Activated CD8-positive, alpha-beta memory T cell treated with anti-CD3 and anti-CD28 coated beads, Interleukin-2, amount 50 U/mL, for 24 hours (primary cell): ENCODE results near the gene GNPDA1.
"Not testable (repeated sequence)": the region's sequence is repeated elsewhere in the genome, so short reads cannot be mapped to it uniquely, and the experiment has no call there.

Experiments used
- DNase-seq: peaks from one replicate; pipeline ENCODE4 v3.0.0-alpha.2; 2020; ENCODE audit errors: extremely low read depth

The GNPDA1 gene

GRCh38 chr5:142012792-142013388 lies at the start of gene GNPDA1:
GNPDA1 (minus strand) TSS chr5:142013027; CDS start chr5:142012035, 992 bp downstream.
- no peak for DNase-seq

DNA sequence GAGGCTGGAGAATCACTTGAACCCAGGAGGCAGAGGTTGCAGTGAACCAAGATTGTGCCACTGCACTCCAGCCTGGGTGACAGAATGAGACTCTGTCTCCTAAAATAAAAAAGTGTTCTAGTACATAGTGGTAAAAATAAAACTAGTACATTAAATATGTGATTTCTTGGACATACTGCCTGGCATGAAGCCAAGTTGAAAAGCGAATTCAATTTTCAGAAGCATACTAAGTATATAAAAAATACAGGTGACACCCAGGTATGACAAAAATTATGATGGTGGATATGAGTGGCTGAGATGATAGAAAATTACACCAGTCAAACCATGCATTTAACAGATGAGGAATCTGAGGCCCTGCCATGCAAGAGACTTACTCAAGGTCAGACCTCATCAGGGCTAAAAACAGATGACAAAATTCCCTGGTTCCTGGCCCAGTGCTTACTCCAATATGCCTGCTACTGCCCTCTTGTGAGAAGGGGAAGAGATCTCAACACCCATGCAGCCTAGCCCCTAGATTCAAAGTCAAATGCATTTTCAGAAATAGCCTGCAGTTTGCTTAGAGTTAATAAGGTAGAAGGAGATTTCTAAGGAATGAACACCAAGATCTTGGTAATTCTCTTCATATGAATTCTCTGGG lies 46.6 kb upstream of the GNPDA1 start:
- DNase-seq: no peak

- no peak for DNase-seq
Observed at GRCh38 chr5:142057697-142058056, 44.9 kb upstream of the GNPDA1 start.

- no peak for DNase-seq
Observed at GRCh38 chr5:142056816-142057696, 44.2 kb upstream of the GNPDA1 start.

GRCh38 chr5:142055301-142055700 lies 42.5 kb upstream of the GNPDA1 start:
- no peak for DNase-seq

- no peak for DNase-seq
Observed at GRCh38 chr5:142053426-142054151, 40.8 kb upstream of the GNPDA1 start.

DNA sequence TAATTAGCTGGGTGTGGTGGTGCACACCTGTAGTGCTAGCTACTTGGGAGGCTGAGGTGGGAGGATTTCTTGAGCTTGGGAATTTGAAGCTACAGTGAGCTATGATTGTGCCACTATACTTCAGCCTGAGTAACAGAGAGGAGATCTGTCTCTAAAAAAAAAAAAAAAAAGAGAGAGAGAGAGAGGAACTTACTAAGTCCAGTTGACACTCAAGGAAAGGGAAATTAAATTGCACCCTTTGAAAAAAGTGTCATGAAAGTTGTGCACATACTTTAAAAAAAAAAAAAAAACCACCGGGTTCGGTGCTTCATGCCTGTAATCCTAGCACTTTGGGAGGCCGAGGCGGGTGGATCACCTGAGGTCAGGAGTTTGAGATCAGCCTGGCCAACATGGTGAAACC lies 39.2 kb upstream of the GNPDA1 start:
- not testable (repeated sequence) for DNase-seq

- DNase-seq: no peak
Observed at GRCh38 chr5:142048272-142048671, 35.4 kb upstream of the GNPDA1 start.

DNA sequence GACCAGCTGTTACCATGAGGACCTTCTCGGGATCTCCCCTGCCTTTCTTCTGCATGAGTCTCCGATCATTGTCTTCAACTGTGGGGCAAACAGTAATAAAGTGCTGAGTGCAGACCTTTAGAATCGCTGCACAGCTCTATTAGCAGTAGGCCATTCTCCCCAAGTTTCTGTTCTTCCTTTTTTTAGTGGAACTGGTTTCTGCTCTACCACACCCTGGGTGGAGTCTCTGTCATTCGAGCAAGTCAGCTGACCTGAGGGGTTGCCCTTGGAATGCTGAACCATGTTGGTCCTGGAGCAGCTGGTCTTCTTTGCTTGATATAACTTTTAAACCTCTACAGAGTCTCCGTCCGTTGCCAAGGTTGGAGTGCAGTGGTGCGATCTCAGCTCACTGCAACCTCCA lies 33.4 kb upstream of the GNPDA1 start:
- no peak for DNase-seq

DNA sequence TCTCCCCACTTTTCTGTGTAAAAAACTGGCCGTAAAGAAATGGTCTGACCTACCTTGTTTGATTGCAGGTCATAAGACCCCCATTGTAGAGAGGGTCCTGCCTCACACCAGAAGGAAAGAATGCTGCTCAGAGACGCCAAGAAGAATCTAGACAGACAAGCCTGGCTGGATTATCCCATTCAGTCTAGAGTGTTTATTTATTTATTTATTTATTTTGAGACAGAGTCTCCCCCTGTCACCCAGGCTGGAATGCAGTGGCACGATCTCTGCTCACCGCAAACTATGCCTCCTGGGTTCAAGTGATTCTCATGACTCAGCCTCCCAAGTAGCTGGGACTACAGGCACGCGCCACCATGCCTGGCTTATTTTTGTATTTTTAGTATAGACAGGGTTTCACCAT lies 28.1 kb upstream of the GNPDA1 start:
- not testable (repeated sequence) for DNase-seq

GRCh38 chr5:142040285-142040684 lies 27.5 kb upstream of the GNPDA1 start:
- no peak for DNase-seq

GRCh38 chr5:142038735-142039134 lies 25.9 kb upstream of the GNPDA1 start:
- DNase-seq: no peak

GRCh38 chr5:142037599-142037998 lies 24.8 kb upstream of the GNPDA1 start:
- DNase-seq: not testable (repeated sequence)

- no peak for DNase-seq
Observed at GRCh38 chr5:142036918-142037317, 24.1 kb upstream of the GNPDA1 start.

DNA sequence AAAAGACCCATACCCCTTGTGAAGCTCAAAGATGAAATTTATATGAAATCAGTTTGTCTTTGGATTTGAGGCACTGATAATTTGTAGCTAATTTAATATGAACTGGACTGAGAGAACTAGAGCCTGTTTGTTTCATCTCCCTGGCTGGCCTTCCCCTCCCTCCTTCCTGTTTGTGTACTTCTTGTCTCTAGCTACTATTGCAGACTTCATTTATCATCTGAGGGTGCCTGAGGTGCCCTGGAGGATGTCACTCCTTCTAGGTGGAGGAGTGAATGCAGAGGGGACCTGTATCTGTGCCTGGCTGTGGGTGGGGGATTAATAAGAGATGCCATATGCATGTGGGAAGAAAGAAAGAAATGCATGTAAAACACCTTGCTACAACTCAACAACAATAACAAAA lies 22.2 kb upstream of the GNPDA1 start:
- DNase-seq: no peak

DNA sequence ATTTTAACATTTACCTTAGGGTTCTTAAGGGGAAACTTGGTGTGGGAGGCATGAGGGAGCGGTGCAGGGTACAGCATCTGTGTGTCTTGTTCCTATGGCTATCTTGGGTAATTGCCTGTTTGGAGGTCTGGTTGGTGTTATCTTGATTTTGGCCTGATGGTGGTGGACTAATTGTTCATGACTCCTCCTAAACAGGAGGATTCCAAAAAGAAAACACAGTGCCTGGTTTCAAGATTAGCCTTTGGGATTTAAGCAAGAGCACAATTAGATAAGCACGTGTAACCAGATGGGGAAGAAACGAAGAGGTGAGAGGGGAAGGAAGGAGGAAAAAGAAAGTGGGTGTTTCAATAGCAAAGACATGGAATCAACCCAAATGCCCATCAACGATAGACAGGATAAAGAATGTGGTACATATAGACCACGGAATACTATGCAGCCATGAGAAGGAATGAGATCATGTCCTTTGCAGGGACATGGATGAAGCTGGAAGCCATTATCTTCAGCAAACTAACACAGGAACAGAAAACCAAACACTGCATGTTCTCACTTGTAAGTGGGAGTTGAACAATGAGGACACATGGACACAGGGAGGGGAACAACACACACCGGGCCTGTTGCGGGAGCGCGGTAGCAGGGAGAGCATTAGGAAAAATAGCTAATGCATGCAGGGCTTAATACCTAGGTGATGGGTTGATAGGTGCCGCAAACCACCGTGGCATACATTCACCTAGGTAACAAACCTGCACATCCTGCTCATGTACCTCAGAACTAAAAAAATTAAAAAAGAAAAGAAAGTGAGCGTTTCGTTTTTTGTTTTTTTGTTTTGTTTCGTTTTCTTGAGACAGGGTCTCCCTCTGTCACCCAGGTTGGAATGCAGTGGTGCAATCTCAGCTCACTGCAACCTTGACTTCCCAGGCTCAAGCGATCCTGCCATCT lies 21.1 kb upstream of the GNPDA1 start:
- DNase-seq: not testable (repeated sequence)

GRCh38 chr5:142032747-142033631 lies 20.2 kb upstream of the GNPDA1 start:
- DNase-seq: no peak

DNA sequence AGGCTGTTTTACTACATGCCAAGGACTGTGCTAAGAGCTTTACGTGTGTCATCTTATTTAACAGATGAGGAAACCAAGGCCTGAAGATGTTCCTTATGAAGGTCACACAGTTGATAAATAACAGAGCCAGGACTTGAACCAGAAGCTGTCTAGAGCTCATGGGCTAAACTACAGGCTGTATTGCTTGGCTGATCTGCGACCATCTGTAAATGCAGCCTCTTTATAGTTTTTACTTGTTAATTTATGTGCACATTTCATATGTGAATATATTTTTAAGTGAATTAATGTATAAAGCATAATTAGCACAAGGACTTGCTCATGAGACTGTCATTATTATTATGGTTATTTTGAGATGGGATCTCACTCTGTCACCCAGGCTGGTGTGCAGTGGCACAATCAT lies 19.3 kb upstream of the GNPDA1 start:
- no peak for DNase-seq

DNA sequence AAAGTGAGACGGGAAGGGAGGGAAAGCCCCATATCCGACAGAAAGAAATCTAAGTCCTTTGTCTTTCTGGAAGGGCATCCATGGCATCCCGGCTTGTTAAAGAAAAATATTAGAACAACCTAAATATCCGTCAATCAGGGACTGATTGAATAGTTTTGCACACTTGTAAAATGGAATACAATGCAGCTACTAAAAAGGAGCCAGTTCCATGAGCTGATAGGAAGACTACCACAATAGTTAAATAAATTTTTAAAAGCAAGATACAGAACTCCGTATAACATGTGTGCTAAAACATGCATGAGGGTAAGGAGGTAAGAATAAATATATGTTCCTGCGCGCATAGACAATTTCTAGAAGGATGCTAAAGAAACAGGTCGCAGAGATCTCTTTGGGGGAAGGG lies 12.8 kb upstream of the GNPDA1 start:
- DNase-seq: no peak

DNA sequence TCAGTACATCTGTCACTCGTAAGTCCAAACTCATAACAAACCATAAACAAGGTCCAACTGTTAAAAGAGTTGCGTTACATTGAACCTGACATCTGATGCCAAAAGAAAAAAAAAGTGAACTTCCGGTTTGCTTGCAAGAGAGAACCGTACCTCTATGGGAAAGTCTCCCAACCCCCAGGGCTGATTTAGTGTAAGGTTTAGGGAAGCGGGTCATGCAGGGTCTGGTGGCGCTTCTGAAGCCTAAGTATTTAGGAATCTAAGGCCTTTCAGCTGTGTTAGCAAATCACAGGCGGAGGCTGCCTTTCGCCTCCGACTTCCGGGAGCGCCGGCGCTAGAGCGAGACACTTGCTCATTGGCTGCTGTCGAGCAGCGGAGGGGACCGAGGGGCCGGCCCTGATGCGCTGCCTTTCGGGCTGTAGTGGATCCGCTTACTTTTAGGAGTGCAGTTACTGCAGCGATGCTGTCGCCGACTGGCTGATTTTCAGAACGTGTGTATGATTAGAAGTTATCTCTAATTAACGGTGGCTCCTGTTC lies 12.0 kb upstream of the GNPDA1 start:
- peak; percentile 62 for DNase-seq
